Pancreas (tissue), 10 donors: ENCODE results near the gene ARHGAP4. TPM values are rescaled to one million over a fixed set of nuclear protein-coding genes. Genes with fewer than 3 reads are reported as not detected.

Experiments
- ATAC-seq, 4 donors: fragments of 200-7000 bp; cut with Tn5 transposase; one replicate each; pipeline versions ENCODE4 v1.8.0 to v1.9.1; 2020; ENCODE audit warnings: mild to moderate bottlenecking in 4 of 4, moderate library complexity in 4 of 4
- DNase-seq, 6 donors: peaks; one replicate each; pipeline ENCODE4 v3.0.0-alpha.2; 2020
- FAIRE-seq: peaks from 2 replicates; lab custom pipeline; 2012; peaks lifted over from hg19 to GRCh38; lab: Jason Lieb, UNC
- H3K27ac ChIP-seq, 4 donors: fragments of 200-600 bp; sonication (generic); 1 replicate in 3 of 4; 2 replicates in 1 of 4; pipeline versions ENCODE4 v1.5.0 to v1.8.0; 2020
- H3K27me3 ChIP-seq, 4 donors: fragments of 200-600 bp; one replicate each; pipeline ENCODE4 v1.8.0; 2021
- H3K36me3 ChIP-seq, 3 donors: fragments of 200-600 bp; sonication (generic) in 1 of 3; one replicate each; pipeline versions ENCODE4 v1.5.0 to v1.8.0; 2020 to 2021
- H3K4me1 ChIP-seq, 3 donors: fragments of 200-600 bp; one replicate each; pipeline ENCODE4 v1.8.0; 2021
- H3K4me3 ChIP-seq, 4 donors: fragments of 200-600 bp; sonication (generic) in 2 of 4; one replicate each; pipeline versions ENCODE4 v1.5.0 to v1.8.0; 2020 to 2021
- H3K9me3 ChIP-seq, 4 donors: fragments of 200-600 bp; one replicate each; pipeline ENCODE4 v1.8.0; 2021
- CTCF ChIP-seq, 4 donors: fragments of 200-600 bp; sonication (generic) in 3 of 4; IDR thresholded peaks; one replicate each; pipeline versions ENCODE4 v1.5.0 to v1.8.0; 2021; ENCODE audit warnings: antibody characterized with exemption in 4 of 4
- WGBS, 2 donors: extraction: QIAGEN DNeasy Blood & Tissue Kit; methylation state at CpG; one replicate each; pipeline ENCODE4 v1.1.7; 2013; 5-methylcytosine and 5-hydroxymethylcytosine counted together
- intact Hi-C, 3 donors: fragments of 100-400 bp; cut with DNase I; formaldehyde crosslinking; loops; one replicate each; pipeline versions ENCODE4 v1.11.1 to v1.14.2; 2022
- polyA plus RNA-seq, 2 donors: library from polyadenylated mRNA; stranded (reverse); fragments of 200-250 nt; gene quantifications; one replicate each; pipeline ENCODE4 v1.2.3, GENCODE V29; 2013
- total RNA-seq, 6 donors: library from RNA; stranded (reverse); fragmentation: NEBNext Ultra II Directional in 4 of 6; extraction: Animal tissue kit (Norgen Biotek cat#: 25700) in 4 of 6; gene quantifications; one replicate each; pipeline versions ENCODE4 v1.2.1 to v1.2.4, GENCODE V29; 2021 to 2023
- donor health status: healthy with polysubstance abuse.
- donor health status: DM: no; HTN: no; CAD: no; lungs with moderate emphysema.
- donor health status: DM: no; HTN: no; CAD: no.
- donor health status: control.
- donor health status: control.
- donor health status: Bipolar disorder and iron deficiency.
- donor health status: DM: yes; HTN: yes; CAD: no.
- donor health status: DM: no; HTN: no; CAD: no.
- donor health status: DM: no; HTN: no; CAD: no.
- donor health status: DM: yes; HTN: yes; CAD: no.

Gene ARHGAP4
- total and polyA plus RNA-seq, 8 donors, result 1.9 to 71.7 (median 10.1) TPM

GRCh38 chrX:153903991-153904957 lies 21.8 kb downstream of the ARHGAP4 start, which contains the start of gene AVPR2:
Gene AVPR2, plus strand, starts transcription at chrX:153904673. Its CDS starts 473 bp downstream, at chrX:153905146.
- TF ChIP-seq CTCF (IDR thresholded peaks at IDR 0.05), result no peak
- H3K9me3 ChIP-seq, result no peaks in the 10 kb centered on the region
- H3K27me3 ChIP-seq, result peaks cover 0 to 6% (median 0%) of the 10 kb centered on the region in 4 donors
- H3K4me3 ChIP-seq, result no peak within 1 kb of the TSS
- intact Hi-C loops, result no loop called here
- ATAC-seq (peak in 2 of 4 donors; percentile 4 to 7), FAIRE-seq (no peak), DNase-seq (peak in 2 of 6 donors; percentile 55)
- no peaks in the 10 kb centered on the region for H3K36me3 ChIP-seq
- WGBS, 2 donors, result 46 to 67% methylated on average over 18 to 26 of the region's 26 CpGs
- no peak within 1 kb of the TSS for H3K27ac ChIP-seq
- H3K4me1 ChIP-seq, result no peaks in the 10 kb centered on the region

GRCh38 chrX:153903238-153903980 lies 22.7 kb downstream of the ARHGAP4 start:
- no peaks in the 10 kb centered on the region for H3K9me3 ChIP-seq
- intact Hi-C loops, result no loop called here
- no peaks in the 10 kb centered on the region for H3K4me1 ChIP-seq
- no peak for FAIRE-seq
- no peak for TF ChIP-seq CTCF (IDR thresholded peaks at IDR 0.05)
- 67 to 76% methylated on average over 14 to 18 of the region's 18 CpGs for WGBS, 2 donors
- H3K4me3 ChIP-seq, result no peak overlapping the region
- H3K27me3 ChIP-seq, result peaks cover 0 to 6% (median 0%) of the 10 kb centered on the region in 4 donors
- no peak overlapping the region for H3K27ac ChIP-seq
- DNase-seq, result peak in 2 of 6 donors; percentile 46 to 53
- no peaks in the 10 kb centered on the region for H3K36me3 ChIP-seq
- ATAC-seq, result peak in 2 of 4 donors; percentile 16 to 24

- peaks cover 0 to 6% (median 0%) of the 10 kb centered on the region in 4 donors for H3K27me3 ChIP-seq
- intact Hi-C loops, result no loop called here
- no peak for TF ChIP-seq CTCF (IDR thresholded peaks at IDR 0.05)
- FAIRE-seq, result no peak
- peak in 1 of 6 donors; percentile 43 for DNase-seq
- H3K4me3 ChIP-seq, result no peak overlapping the region
- no peaks in the 10 kb centered on the region for H3K4me1 ChIP-seq
- 62 to 68% methylated on average over 10 of the region's 10 CpGs for WGBS, 2 donors
- ATAC-seq, result no peak
- H3K9me3 ChIP-seq, result no peaks in the 10 kb centered on the region
- H3K36me3 ChIP-seq, result no peaks in the 10 kb centered on the region
- H3K27ac ChIP-seq, result no peak overlapping the region
Measured at GRCh38 chrX:153902385-153902784, 23.7 kb downstream of the ARHGAP4 start.

GRCh38 chrX:153901753-153902140 lies 24.3 kb downstream of the ARHGAP4 start:
- WGBS, 2 donors, result 37 to 63% methylated on average over 8 of the region's 8 CpGs
- Histone ChIP-seq H3K4me1 (no peaks in the 10 kb centered on the region), H3K27me3 (peaks cover 0 to 8% (median 0%) of the 10 kb centered on the region in 4 donors), H3K9me3 (no peaks in the 10 kb centered on the region), H3K4me3 (no peak overlapping the region), H3K36me3 (no peaks in the 10 kb centered on the region), H3K27ac (no peak overlapping the region)
- peak in 1 of 6 donors; percentile 8 for DNase-seq
- no peak for FAIRE-seq
- intact Hi-C loops, result no loop called here
- no peak for ATAC-seq
- TF ChIP-seq CTCF (IDR thresholded peaks at IDR 0.05), result no peak
